GM21576 (cell line): ENCODE measurements around the gene CCNF.

Experiments used
- ATAC-seq: cut with Tn5 transposase; IDR thresholded peaks from one replicate; pipeline ENCODE4 v1.9.1; 2021; ENCODE audit warnings: mild to moderate bottlenecking, moderate library complexity; ENCODE audit not compliant: unreplicated experiment

The CCNF gene

GRCh38 chr16:2455081-2455845 lies 26.0 kb downstream of the CCNF start:
- no peak for ATAC-seq

DNA sequence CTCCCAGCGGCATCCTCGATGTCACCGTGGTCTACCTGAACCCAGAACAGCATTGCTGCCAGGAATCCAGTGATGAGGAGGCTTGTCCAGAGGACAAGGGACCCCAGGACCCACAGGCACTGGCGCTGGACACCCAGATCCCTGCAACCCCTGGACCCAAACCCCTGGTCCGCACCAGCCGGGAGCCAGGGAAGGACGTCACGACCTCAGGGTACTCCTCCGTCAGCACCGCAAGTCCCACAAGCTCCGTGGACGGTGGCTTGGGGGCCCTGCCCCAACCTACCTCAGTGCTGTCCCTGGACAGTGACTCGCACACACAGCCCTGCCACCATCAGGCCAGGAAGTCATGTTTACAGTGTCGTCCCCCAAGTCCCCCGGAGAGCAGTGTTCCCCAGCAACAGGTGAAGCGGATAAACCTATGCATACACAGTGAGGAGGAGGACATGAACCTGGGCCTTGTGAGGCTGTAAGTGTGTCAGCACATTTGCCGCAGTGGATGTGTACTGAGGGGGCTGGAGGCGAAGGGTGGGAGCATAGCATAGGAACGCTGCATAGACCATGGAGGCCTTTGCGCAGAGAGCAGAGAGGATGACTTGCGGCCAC lies 27.4 kb downstream of the CCNF start:
- no peak for ATAC-seq

DNA sequence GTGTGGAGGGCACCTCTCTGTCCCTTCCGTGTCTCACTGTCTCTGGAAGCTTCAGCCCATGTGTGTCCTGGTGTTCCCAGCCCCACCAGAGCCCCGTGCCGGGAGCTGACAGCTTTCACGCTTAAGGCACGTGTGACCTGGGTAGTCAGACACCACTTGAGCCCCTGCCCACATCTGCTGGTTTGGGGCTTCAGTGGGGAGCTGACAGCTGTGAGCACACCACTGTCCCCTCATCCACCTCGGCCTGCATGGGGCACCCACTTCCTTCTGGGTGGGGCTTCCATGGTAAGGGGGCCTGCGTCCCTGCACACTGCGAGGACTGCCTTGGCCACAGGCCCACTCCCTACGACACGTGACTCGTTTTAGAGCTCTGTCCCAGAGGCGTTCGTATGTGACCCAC lies 28.0 kb downstream of the CCNF start:
- ATAC-seq, result no peak

- ATAC-seq, result no peak
Measured at GRCh38 chr16:2457946-2458345, 28.7 kb downstream of the CCNF start.

GRCh38 chr16:2458887-2459646 lies 29.8 kb downstream of the CCNF start:
- ATAC-seq, result no peak

DNA sequence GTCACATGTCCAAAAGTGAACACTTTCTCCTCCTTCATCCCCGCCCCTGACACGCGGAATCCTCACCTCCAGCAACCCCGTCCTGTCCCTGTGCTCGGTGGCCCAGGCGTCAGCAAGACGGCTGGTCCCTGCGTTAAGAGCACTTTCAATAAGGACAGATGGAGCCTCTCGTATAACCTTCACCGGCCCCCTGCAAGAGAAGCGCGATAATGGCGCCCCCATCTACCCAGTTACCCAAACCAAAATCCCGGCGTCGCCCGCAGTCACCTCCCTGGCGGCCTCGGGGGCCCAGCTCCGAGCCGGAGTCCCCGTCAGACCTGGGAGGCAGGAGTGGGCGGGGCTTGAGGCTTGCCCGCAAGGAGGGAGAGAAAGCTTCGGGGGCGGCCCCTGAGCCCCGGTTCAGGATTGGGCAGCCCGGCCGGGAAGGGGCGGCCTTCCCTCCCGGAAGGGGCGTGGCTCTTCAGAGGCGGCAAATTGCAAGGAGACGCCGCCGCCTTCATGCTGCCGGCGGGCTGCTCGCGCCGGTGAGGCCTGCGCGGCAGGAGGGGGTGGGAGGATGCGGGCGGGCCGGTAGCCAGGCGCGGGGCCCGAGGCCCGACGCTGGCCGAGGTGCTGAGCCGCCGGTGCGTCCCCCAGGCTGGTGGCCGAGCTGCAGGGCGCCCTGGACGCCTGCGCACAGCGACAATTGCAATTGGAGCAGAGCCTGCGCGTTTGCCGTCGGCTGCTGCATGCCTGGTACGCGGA lies 30.6 kb downstream of the CCNF start, which contains the start of gene TEDC2:
Gene TEDC2, plus strand, starts transcription at position 463 of the 744 bp plus-strand sequence. Its CDS starts 36 bp downstream, at position 499.
- peak; percentile 83 for ATAC-seq

GRCh38 chr16:2460391-2460713 lies 31.1 kb downstream of the CCNF start:
- ATAC-seq, result no peak

GRCh38 chr16:2460916-2461315 lies 31.7 kb downstream of the CCNF start:
- no peak for ATAC-seq

- ATAC-seq, result no peak
Measured at GRCh38 chr16:2462031-2462866, 33.0 kb downstream of the CCNF start.

DNA sequence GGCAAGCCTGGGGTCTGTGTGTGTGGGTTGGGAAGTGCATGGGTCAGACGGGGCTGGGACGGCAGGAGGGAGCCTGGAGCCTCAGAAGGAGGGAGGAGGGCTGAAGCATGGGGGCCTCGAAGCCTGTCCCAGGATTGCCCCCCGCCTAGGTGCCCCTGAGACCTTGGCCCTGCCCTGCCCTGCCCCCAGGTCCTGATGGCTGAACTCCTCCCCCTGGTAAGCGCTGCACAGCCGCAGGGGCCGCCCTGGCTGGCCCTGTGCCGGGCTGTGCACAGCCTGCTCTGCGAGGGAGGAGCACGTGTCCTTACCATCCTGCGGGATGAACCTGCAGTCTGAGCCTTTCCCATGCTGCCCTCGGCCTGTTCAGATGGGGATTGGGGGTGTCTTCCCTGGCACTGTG lies 35.1 kb downstream of the CCNF start:
- no peak for ATAC-seq

DNA sequence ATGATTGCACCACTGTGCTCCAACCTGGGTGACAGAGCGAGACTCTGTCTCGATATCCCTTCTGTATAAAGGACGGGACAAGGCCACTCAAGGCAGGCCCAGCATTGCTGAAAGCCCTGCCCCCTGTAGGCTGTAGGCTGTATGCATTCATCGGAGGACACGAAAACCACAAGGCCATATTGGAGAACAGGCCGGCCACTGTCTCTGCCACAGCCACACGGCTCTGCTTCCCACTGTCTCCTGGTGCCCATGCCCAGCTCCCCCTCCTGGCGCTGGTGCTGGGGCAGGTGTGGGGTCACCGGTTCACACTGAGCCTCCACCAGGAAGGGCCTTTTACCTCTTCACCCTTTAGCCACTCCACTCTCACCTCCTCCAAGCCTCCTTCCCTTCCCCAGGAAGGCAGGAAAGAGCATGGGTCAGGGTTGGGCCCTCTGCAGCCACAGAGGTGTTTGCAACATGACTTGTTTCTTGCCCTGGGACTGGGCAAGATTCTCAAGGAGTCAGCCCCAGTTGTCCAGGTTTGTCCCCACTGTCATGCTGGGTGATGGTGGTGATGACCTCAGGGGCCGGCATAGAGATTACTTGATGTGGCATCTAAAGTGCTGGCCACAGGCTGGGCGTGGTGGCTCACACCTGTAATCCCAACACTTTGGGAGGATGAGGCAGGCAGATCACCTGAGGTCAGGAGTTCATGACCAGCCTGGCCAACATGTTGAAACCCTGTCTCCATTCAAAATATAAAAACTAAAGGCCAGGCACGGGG lies 36.6 kb downstream of the CCNF start:
- ATAC-seq, result no peak

GRCh38 chr16:2466667-2467527 lies 37.6 kb downstream of the CCNF start:
- no peak for ATAC-seq

DNA sequence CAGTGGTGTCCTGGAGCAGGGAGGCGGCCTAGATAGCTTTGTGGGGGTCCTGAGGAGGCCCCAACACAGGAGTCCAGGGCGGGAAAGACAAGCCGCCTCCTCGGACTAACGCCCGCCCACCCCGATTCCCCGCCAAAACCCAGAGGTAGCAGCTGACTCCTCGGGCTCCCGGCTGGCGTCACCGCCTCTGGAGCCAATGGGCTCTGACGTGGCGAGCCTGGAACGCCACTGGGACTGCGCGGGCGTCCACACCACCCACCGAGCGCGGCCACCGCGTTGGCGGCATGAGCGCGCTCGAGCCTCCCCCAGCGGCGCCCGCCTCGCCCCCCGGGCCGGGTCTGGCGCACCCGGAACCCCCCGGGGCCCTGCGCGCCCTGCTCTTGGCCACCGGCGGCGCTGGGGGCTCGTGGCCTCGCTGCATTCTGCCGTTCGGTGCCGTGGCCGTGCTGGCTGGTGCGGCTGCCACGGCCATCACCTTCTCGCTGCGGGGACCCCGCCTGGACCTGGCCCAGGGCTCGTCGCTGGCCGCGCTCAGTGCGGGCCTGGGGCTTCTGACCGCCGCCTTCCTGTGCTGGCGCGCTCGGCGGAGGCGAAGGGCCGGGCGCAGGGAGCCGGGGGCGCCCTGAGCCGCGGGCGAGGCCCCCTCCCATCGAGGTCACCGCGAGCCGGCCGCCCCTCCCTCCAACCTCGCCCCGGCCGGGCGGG lies 38.4 kb downstream of the CCNF start:
- ATAC-seq, result no peak

DNA sequence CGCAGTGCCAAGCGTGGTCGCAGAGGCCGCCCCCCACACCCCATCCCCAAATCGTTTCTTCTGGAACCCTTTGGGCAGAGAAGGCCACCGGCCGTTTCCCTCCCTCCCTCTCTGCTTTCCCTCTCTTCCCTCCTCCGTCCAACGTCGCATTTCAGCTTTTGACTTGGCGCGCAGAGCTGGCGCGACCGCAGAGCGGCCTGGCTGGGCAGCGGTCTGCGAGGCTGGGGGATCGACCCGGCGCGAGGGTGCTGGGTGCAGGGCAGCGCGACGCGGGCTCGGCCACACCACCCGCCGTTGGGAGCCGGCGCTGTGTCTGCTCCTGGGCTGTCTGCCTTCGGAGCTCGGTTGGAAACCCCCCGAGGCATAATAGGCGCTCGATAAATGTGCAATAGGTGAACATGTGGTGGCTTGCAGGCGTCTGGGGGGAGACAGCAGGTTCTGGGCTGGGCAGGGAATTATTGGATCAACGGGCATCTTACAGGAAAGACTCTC lies 39.0 kb downstream of the CCNF start:
- no peak for ATAC-seq

DNA sequence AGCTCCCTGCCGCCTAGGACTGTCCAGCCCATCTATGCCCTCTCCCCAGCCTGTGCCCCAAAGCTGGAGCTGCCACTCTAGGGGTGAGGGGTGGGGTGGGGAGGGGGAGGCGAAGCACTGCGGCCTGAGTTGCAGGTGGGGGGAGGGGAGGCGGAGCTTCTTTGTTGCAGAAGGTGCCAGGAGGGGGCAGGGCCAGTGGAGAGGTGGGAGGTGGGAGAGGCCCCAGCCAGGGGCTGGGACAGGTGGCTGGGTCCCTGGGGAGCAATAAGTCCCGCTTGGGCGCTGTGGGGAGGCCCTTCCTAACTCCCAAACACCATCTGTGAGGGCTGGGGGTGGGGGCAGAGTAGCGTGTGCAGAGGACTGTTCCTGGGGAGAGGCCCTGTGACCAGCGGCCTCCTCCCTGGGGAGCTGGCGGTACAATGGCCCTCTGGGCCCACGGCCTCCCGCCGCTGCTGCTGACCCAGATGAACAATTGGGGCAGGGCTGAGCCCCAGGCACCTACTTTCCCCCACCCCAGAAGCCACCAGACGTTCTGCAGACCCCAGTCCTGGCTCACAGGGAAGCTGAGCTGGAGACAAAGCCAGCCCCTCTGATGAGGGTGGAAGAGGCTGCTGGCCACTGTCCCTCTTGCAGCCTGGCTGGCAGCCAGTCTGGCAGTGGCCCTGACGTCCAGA lies 39.6 kb downstream of the CCNF start:
- peak; percentile 36 for ATAC-seq

DNA sequence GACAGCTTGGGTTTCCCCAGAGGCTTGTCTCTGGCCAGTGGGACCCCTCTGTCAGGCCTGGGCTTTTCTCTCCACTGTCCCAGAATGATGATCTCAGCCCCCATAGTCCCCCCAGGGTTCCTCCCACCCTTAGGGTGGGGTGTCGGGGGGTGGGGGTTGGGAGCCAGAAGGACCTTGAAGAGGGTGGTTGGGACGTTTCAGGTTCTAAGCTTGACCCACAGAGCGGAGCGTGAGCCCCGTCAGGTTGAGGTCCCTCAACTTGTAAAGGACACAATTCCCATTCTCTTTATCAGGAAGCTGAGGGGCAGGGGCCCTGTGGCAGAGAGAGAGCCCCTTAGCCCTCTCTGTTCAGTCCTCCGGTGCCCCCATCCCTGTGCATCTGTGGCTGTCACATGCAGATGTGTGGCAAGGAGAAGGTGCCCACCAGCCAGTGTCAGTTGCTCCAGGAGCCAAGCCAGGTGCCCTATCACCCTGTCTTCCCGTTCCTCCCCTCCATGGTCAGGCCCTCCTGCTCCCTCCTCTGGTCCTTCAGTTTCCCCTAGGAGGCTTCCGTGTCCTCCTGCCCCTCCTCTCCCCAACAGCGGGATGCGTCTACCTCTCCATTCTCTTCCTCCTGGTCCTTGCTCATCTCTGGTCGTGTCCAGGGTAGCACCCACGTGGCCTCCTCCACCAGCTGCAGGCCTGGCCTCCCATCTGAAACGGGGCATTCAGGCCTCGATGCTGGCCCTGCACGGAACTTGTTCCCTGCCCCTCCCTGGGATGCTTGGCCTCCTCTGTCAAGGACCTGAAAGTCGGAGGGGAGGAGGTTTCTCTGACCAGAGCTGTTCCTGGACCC lies 40.4 kb downstream of the CCNF start:
- ATAC-seq, result no peak

DNA sequence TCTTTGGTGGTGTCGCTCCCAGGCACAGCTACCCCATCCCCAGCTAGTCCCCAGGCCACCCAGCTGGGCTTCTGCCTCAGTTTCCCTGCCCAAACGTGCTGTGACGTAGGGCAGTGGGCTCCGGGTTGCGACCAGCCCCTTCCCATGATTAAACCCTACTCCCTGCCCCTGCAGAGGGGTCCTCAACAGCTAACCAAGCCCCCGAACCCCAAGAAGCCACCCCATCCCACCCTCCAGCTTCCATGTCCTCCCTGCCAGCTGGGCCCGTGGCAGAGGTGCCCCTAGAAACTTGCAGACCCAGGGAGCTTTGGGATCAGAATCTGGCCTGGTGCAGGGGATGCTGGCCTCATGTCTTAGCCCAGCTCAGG lies 41.0 kb downstream of the CCNF start:
- ATAC-seq, result no peak
